Spleen (tissue), 3 donors: ENCODE data around the gene ZNF507.

Experiments
- POLR2A ChIP-seq, 3 donors: fragments of 450-650 bp; IDR thresholded peaks; one replicate each; pipeline ENCODE4 v1.5.1; 2017; ENCODE audit warnings: antibody characterized with exemption in 3 of 3, mild to moderate bottlenecking in 1 of 3
- POLR2AphosphoS5 ChIP-seq, 3 donors: sonication (generic); formaldehyde crosslinking; IDR thresholded peaks; one replicate each; pipeline ENCODE4 v1.5.1; 2017; ENCODE audit warnings: antibody characterized with exemption in 3 of 3

GRCh38 chr19:32367063-32367462, 21.7 kb downstream of the ZNF507 start:
- TF ChIP-seq POLR2A (IDR thresholded peaks at IDR 0.05), result no peak
- no peak for TF ChIP-seq POLR2AphosphoS5 (IDR thresholded peaks at IDR 0.05)
